ENCODE measurements around the gene EXOC3L1.
A peak's percentile ranks its signal among the peaks of the same experiment; 100 is the strongest.

Gene EXOC3L1, protein sequence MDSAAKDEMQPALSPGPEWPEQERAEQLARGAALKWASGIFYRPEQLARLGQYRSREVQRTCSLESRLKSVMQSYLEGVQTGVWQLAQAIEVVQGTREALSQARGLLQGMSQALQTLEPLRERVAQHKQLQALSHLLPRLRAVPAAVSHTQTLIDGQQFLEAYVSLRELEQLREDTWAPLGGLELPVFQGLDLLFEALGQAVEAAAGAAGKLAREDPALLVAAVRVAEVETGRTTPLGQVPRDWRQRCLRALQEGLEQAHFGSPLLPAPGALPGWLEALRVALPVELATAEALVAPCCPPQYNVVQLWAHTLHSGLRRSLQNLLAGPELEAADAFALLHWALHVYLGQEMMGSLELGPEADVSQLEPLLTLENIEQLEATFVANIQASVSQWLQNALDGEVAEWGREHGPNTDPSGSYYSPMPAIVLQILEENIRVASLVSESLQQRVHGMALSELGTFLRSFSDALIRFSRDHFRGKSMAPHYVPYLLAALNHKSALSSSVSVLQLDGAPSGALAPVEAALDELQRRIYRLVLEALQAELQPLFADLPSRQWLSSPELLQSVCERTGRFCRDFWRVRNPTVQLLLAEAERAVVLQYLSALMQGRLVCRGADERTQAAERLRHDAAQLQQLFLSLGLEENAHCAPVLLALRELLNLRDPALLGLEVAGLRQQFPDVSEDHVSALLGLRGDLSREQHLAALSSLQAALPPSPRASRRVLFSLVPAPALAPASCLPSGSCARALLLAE

DNA sequence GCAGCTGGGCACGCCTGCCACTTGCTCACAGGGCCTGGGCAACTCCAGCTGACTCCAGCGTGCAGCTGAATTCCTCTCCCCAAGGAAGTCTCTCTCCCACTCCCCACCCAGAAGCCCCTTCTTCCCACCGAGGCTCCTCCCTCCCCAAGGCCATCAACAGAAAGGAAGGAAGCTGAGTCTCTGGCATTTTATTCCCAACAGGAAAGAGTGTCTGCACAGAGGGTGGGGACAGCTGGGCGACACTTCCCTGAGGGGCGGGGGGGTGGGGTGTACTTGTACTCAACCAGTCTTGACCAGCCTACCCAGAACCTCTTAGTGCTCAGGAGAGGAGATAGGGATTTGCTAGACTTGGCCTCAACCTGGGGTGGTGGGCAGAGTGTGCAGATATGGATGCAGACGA lies at the start of gene EXOC3L1:
Gene EXOC3L1 (minus strand): TSS at position 96 of the 400 bp plus-strand sequence. CDS start 460 bp downstream, outside the sequence.
- DNase-seq, result no peak

- DNase-seq, result no peak
These were observed 49.0 kb upstream of the EXOC3L1 start for GRCh38 chr16:67238806-67239470.

- DNase-seq, result no peak
These were observed 48.3 kb upstream of the EXOC3L1 start for GRCh38 chr16:67238278-67238575.

- no peak for DNase-seq
These were observed 47.7 kb upstream of the EXOC3L1 start for GRCh38 chr16:67237396-67238277.

- DNase-seq, result no peak
These were observed 46.8 kb upstream of the EXOC3L1 start for GRCh38 chr16:67236563-67237395.

DNA sequence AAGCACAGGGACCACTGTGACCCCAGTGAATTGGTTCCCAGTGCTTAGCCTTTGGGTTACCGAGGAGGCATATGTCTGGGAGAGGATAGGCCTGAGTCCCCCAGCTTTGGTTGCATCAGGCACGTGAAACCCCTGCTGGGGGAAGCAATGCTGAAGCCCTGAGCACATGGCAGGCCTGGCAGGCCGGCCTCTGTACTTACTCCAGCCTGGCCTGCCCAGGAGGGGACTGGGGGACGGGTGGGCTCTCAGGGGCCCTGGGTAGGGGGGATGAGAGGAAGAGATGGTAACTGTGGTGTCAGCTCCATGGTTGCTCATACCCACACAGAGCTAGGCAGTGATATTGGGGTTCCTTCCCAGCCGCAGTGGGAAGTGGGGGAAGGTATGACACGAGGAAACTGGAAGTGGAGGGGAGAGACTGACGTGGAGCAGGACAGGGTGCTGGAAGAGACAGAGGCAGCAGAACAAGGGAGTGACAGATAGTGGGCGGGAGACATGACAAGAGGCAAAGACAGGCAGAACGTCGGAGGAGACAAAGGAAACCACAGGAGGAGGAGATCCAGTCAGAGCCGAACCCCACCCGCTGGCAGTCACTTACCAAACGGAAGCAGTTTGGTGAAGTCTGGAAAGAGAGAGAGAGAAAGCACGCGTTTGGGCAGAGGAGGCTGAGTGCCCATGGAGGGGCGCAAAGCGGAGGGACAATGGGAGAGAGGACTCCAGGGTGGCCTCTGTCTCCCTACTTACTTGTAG lies 46.1 kb upstream of the EXOC3L1 start:
- no peak for DNase-seq

GRCh38 chr16:67234180-67234597 lies 44.3 kb upstream of the EXOC3L1 start:
- no peak for DNase-seq

GRCh38 chr16:67233596-67233995 lies 43.7 kb upstream of the EXOC3L1 start:
- DNase-seq, result no peak

- no peak for DNase-seq
These were observed 41.1 kb upstream of the EXOC3L1 start for GRCh38 chr16:67230809-67231660.

- no peak for DNase-seq
These were observed 40.2 kb upstream of the EXOC3L1 start for GRCh38 chr16:67229906-67230808.

DNA sequence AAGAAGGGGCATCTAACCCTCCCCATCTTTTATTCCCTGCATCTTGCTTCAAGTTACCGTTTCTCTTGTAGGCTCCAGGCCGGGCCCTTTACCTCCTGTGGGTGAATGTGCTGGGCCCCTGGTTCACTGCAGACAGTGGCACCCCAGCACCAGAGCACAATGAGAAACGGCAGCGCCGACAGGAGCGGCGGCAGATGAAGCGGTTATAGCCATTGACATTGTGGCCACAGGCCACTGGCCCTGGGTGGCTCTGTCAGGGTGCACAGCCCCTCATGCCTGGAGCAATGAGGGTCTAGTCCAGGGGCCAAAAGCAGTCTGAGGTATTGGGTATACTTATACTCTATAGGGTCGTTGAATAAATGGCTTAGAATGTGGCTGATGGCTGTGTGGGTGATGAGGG lies 39.0 kb upstream of the EXOC3L1 start:
- DNase-seq, result no peak

GRCh38 chr16:67228034-67228785 lies 38.3 kb upstream of the EXOC3L1 start:
- DNase-seq, result no peak

GRCh38 chr16:67227567-67227921 lies 37.6 kb upstream of the EXOC3L1 start:
- DNase-seq, result no peak

DNA sequence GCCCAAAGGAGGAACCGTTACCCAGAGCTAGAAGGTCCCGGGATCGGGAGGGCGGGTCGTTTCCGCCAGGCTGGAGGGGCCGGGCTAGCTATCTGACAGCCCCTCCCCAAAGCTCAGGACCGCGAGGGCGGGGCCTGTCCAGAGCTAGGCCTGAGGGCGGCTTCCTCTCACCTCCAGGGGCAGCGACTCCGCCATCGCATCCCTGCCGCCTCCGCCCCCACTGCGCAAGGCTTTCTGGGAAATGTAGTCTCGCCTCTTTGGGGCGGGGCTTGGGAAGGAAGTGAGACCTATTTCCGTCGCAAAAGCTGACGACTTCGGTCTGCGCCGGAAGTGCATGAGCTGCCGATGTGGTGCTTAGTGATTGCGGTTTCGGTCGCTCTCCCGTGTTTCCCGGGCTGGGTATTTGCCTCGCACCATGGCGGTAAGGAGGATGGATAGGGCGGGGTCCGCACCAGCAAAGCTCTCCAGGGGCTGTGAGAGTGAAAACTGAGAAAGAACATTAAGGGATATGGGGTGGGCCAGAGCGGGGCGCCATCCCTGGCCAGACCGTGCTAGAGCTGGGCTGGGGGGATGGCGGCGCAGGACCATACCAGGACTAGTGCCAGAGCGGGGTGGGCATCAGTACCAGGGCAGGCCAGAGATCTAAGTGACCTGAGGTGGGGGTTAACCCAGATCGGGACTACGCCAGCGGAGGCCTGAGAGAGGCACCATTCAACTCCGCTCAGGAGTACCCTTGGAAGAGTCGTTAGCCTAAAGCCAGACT lies 37.0 kb upstream of the EXOC3L1 start, which contains the start of gene TMEM208:
Gene TMEM208 (plus strand): TSS at position 327 of the 763 bp plus-strand sequence. CDS start 89 bp downstream, at position 416.
- DNase-seq, result peak; percentile 94

DNA sequence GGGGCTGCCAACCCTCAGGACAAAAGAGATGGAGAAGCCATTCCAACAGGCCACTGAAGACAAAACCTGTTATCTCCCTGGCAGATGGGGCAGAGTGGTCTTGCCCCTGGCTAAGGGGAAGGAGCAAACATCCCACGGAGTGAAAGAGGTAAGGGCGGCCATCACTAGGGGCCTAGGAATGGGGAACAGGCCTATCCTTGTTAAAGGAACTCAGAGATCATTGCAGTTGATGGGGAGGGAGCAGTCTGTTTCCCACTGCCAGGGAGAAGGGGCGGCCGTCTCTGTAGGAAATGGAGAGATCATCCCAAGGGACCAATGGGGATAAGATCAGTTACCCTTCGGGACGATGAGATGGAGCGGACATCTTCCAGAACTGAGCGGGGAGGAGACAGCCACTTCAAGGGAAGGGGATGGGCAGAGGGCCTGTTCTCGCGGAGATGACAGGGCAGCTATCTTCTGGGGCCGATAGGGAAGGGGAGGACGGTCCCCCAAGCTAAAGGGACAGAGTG lies 36.4 kb upstream of the EXOC3L1 start:
- no peak for DNase-seq

DNA sequence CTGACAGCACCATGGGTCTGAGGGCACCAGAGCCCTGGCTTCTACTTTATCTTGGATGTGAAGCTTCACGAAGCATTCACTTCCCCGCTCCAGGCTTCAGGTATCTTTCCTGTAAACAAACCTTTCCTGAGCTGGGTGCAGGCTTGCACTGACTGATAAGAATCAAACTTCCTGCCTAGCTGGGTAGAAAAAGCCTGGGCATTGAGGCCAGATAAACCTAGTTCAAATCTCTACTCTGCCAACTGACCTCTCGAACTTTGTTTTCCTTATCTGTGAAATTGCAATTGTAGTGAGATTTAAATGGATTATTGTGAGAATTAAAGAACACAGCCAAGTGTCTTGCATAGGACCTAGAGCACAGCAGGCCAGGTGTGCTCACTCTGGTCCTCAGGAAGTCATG lies 34.1 kb upstream of the EXOC3L1 start:
- DNase-seq, result no peak

Data from KG1 (cell line).